Skeletal muscle satellite cell (primary cell): Measurements from ENCODE around the gene PMM1.

Experiments
- H3K27me3 ChIP-seq: 2 replicates; pipeline ENCODE4 v1.7.0; 2013; ENCODE audit warnings: low read length; ENCODE audit not compliant: control insufficient read depth, insufficient read depth
- H3K36me3 ChIP-seq: 2 replicates; pipeline ENCODE4 v1.7.0; 2013; ENCODE audit warnings: mild to moderate bottlenecking, control low read depth, low read length; ENCODE audit not compliant: insufficient read depth
- H3K4me1 ChIP-seq: 2 replicates; pipeline ENCODE4 v1.7.0; 2013; ENCODE audit warnings: low read length; ENCODE audit not compliant: control insufficient read depth, insufficient read depth
- H3K4me2 ChIP-seq: 2 replicates; pipeline ENCODE4 v1.7.0; 2013; ENCODE audit warnings: mild to moderate bottlenecking, low read length
- H3K4me3 ChIP-seq: 2 replicates; pipeline ENCODE4 v1.7.0; 2013; ENCODE audit warnings: low read length
- H3K9ac ChIP-seq: 2 replicates; pipeline ENCODE4 v1.7.0; 2013; ENCODE audit warnings: mild to moderate bottlenecking, low read depth, low read length, moderate library complexity
- H3K9me3 ChIP-seq: replicated peaks from 2 replicates; pipeline ENCODE4 v1.7.0; 2013; ENCODE audit warnings: mild to moderate bottlenecking, control low read depth, low read length

PMM1 gene

DNA sequence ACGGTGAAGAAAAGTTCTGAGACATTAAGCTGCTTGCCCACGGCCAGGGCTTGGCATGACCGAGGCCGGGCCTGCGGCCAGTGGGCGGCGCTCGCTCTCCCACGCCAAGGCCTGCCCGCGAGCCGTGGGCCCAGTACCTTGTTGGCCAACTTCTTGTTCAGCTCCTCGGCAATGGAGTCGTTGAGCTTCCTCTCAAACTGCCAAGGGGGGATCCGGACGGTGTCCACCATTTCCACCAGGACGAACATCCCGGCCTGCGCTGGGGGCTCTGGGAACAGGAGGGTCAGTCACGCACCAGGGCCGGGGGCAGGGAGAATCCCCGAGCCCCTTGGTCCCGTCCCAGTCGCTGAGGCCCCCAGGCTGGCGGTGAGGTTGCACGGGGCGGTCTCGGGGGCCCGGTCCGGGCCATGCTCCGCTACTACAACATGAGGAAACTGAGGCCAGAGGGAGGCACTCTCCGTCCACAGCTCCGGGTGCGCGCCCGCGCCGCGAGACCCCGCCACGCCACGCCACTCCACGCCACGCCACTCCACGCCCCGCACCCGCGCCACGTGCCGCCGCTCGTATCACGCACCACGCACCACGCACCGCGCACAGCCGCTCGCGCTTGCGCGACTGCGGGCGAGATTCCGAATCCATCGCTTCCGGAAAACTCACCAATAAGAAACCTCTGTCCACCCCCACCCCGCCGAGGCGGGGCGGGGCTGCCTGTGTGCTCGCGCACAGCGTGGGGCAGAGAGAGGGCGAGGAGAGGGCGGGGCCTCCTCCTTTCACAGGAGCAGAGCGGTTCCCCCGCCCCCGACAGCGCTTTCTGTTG is 45.6 kb downstream of the PMM1 start, which contains the start of gene POLR3H:
Gene POLR3H, minus strand, starts transcription at position 617 of the 817 bp plus-strand sequence. Its CDS starts 369 bp downstream, at position 248.
- H3K9me3 ChIP-seq: no peaks in the 10 kb centered on the region
- peaks cover 5% of the 10 kb centered on the region for H3K36me3 ChIP-seq
- peak within 1 kb of the TSS; percentile 97 for H3K9ac ChIP-seq
- peak within 1 kb of the TSS; percentile 94 for H3K4me3 ChIP-seq
- H3K4me2 ChIP-seq: peak within 1 kb of the TSS; percentile 99
- no peaks in the 10 kb centered on the region for H3K27me3 ChIP-seq
- peaks cover 35% of the 10 kb centered on the region for H3K4me1 ChIP-seq

DNA sequence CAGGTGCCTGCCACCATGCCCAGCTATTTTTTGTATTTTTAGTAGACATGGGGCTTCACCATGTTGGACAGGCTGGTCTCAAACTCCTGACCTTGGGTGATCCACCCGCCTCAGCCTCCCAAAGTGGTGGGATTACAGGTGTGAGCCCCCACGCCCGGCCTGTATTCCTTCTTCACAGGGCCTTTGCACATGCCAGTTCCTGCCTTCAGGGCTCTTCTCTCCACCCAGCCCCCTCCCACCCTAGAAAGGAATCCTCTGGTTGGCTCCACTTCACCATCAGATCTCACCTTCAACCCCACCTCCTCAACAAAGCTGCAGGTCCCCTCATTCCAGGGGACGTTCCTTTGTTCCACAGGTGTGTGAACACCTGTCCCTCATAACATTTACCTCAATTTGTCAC is 47.4 kb downstream of the PMM1 start:
- no peak overlapping the region for H3K4me3 ChIP-seq
- H3K4me2 ChIP-seq: peak overlapping the region; percentile 99
- H3K36me3 ChIP-seq: peaks cover 9% of the 10 kb centered on the region
- H3K9me3 ChIP-seq: no peaks in the 10 kb centered on the region
- peaks cover 35% of the 10 kb centered on the region for H3K4me1 ChIP-seq
- no peak overlapping the region for H3K9ac ChIP-seq
- no peaks in the 10 kb centered on the region for H3K27me3 ChIP-seq

- Histone ChIP-seq H3K36me3 (peaks cover 13% of the 10 kb centered on the region), H3K9me3 (no peaks in the 10 kb centered on the region), H3K4me3 (no peak overlapping the region), H3K9ac (no peak overlapping the region), H3K27me3 (no peaks in the 10 kb centered on the region), H3K4me1 (peaks cover 35% of the 10 kb centered on the region), H3K4me2 (peak overlapping the region; percentile 32)
These were observed 48.2 kb downstream of the PMM1 start for GRCh38 chr22:41541484-41541883.

DNA sequence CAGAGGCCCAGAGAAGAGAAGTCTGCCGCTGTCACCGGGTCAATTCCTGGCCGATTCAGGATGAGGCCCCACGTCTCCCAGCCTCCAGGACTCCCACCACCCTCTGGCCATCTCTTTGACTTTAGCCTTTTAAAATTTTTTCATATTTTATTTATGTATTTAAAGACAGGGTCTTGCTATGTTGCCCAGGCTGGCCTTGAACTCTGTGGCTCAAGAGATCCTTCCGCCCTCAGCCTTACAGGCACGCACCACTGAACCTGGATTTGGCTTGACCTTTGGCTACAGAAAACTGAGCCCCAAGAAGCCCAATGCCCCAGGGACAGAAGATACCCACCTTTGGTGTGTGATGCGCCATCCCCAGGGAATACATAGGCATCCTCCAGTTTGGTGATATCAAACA is 49.3 kb downstream of the PMM1 start:
- H3K4me3 ChIP-seq: no peak overlapping the region
- no peaks in the 10 kb centered on the region for H3K27me3 ChIP-seq
- H3K4me1 ChIP-seq: peaks cover 35% of the 10 kb centered on the region
- H3K9ac ChIP-seq: no peak overlapping the region
- peaks cover 13% of the 10 kb centered on the region for H3K36me3 ChIP-seq
- no peaks in the 10 kb centered on the region for H3K9me3 ChIP-seq
- H3K4me2 ChIP-seq: no peak overlapping the region

GRCh38 chr22:41540006-41540315 is 49.7 kb downstream of the PMM1 start:
- Histone ChIP-seq H3K9ac (no peak overlapping the region), H3K9me3 (no peaks in the 10 kb centered on the region), H3K4me3 (no peak overlapping the region), H3K4me1 (peaks cover 34% of the 10 kb centered on the region), H3K36me3 (peaks cover 13% of the 10 kb centered on the region), H3K27me3 (no peaks in the 10 kb centered on the region), H3K4me2 (no peak overlapping the region)

DNA sequence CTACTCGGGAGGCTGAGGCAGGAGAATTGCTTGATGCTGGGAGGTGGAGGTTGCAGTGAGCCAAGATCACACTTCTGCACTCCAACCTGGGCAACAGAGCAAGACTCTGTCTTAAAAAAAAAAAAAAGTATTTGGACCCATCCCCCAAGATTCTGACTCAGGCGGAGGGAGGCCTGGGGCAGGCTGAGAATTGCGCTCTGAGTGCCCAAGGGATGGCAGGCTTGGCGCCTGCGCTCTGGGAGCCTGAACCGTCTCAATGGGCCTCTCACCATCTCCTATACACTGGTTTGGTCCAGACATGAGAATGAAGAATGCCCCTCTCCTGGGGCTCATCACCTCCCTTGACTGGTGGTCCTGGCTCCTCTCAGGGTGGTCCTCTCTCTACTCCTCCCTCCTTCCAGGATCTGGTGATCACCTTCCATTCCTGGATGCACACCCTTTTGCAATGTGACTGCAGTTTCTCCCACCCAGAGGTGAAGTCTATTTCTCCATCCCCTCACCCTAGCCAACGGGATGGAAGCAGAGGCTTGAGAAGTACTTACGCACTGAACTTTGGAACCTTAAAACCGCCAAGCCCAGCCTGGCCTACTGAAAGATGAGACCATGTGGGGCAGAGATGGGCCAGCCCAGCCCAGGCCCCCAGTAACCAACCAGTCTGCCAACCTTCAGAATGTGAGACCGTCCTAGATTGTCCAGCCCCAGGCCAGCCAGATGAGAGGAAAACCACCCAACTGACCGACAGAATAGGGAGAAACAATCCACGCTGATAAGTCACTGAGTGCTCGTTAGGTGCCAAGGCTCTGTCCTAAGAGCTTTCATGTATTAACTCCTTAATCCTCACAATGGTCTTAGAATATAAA is 50.3 kb downstream of the PMM1 start:
- Histone ChIP-seq H3K27me3 (no peaks in the 10 kb centered on the region), H3K4me2 (no peak overlapping the region), H3K9me3 (no peaks in the 10 kb centered on the region), H3K36me3 (peaks cover 13% of the 10 kb centered on the region), H3K4me3 (no peak overlapping the region), H3K9ac (no peak overlapping the region), H3K4me1 (peaks cover 29% of the 10 kb centered on the region)

- Histone ChIP-seq H3K4me1 (peaks cover 29% of the 10 kb centered on the region), H3K36me3 (peaks cover 20% of the 10 kb centered on the region), H3K9me3 (no peaks in the 10 kb centered on the region), H3K4me2 (no peak overlapping the region), H3K4me3 (no peak overlapping the region), H3K27me3 (no peaks in the 10 kb centered on the region), H3K9ac (no peak overlapping the region)
These were observed 51.1 kb downstream of the PMM1 start for GRCh38 chr22:41538583-41538982.

DNA sequence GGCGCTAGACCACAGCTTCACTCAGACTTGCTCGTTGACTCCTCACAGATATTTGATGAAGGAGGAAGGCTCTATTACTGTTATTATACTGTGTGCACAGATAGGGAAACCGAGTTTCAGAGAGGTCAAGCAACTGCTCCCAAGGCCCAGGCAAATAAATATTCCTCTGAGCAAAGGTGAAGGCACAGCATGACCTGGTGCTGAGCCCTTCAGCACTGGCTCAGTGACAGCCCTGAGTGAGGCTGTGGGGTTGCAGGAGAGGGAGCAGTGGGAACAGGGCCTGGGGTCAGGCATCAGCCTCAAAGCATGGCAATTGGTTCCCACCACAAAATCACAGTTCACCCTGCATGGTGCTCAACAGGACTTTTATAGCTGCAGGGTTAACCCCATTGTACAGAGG is 52.4 kb downstream of the PMM1 start:
- Histone ChIP-seq H3K9ac (no peak overlapping the region), H3K4me2 (no peak overlapping the region), H3K27me3 (no peaks in the 10 kb centered on the region), H3K9me3 (no peaks in the 10 kb centered on the region), H3K4me3 (no peak overlapping the region), H3K36me3 (peaks cover 26% of the 10 kb centered on the region), H3K4me1 (peaks cover 19% of the 10 kb centered on the region)

GRCh38 chr22:41535244-41535643 is 54.4 kb downstream of the PMM1 start:
- Histone ChIP-seq H3K27me3 (no peaks in the 10 kb centered on the region), H3K9me3 (no peaks in the 10 kb centered on the region), H3K4me2 (no peak overlapping the region), H3K4me1 (peaks cover 11% of the 10 kb centered on the region), H3K9ac (no peak overlapping the region), H3K36me3 (peaks cover 46% of the 10 kb centered on the region), H3K4me3 (no peak overlapping the region)

GRCh38 chr22:41534219-41534618 is 55.4 kb downstream of the PMM1 start:
- H3K4me1 ChIP-seq: peaks cover under 1% of the 10 kb centered on the region
- no peak overlapping the region for H3K4me2 ChIP-seq
- H3K9ac ChIP-seq: no peak overlapping the region
- H3K9me3 ChIP-seq: no peaks in the 10 kb centered on the region
- H3K36me3 ChIP-seq: peaks cover 45% of the 10 kb centered on the region
- H3K27me3 ChIP-seq: no peaks in the 10 kb centered on the region
- no peak overlapping the region for H3K4me3 ChIP-seq

DNA sequence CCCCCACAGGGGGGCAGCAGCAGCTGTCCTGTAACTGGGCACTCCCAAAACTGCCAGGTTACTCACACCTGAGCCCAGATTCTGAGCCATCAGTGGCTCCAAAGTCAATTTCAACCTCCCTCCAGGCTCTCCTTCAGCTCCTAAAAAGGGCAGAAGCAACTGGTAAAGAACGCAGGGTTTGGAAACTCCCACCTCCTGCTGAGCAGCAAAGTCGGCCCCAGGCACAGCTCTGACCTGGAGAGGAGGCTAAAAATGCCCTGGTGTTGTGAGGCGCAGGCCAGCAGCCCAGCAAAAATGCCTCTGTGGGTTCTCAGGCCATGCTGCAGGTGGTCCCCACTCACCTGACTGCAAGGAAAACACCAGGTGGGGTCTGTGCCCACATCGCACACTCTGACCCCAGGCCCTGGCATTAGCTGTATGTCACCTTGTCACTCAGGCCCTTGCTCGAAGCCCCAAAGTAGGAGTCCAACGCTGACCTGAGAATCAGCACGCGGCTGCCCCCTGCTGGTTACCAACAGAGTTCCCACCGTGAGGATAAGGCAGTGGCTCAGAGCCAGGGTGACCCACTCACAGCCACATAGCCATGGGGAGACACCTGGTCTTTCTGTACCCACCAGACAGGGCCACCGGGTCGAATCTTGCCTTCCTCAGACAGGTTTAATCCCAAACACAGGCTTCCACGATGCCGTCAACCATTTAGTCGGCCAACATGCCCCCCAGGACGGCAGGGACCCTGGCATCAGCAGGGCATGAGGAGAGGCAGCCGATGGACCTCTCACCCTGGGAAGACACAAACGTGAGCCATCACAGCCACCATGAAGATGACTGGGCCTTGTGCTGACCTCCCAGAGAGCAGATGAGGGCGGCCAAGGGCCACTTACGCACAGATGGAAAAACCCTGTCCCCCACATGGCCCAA is 56.5 kb downstream of the PMM1 start:
- no peaks in the 10 kb centered on the region for H3K4me1 ChIP-seq
- no peak overlapping the region for H3K4me2 ChIP-seq
- no peak overlapping the region for H3K4me3 ChIP-seq
- H3K9me3 ChIP-seq: no peaks in the 10 kb centered on the region
- no peak overlapping the region for H3K9ac ChIP-seq
- peaks cover 53% of the 10 kb centered on the region for H3K36me3 ChIP-seq
- H3K27me3 ChIP-seq: no peaks in the 10 kb centered on the region
